GM18861 (cell line): ENCODE data around the gene CCDC97.

Experiments used
- ATAC-seq: cut with Tn5 transposase; IDR thresholded peaks from one replicate; pipeline ENCODE4 v1.9.1; 2021; ENCODE audit not compliant: unreplicated experiment

CCDC97 gene

DNA sequence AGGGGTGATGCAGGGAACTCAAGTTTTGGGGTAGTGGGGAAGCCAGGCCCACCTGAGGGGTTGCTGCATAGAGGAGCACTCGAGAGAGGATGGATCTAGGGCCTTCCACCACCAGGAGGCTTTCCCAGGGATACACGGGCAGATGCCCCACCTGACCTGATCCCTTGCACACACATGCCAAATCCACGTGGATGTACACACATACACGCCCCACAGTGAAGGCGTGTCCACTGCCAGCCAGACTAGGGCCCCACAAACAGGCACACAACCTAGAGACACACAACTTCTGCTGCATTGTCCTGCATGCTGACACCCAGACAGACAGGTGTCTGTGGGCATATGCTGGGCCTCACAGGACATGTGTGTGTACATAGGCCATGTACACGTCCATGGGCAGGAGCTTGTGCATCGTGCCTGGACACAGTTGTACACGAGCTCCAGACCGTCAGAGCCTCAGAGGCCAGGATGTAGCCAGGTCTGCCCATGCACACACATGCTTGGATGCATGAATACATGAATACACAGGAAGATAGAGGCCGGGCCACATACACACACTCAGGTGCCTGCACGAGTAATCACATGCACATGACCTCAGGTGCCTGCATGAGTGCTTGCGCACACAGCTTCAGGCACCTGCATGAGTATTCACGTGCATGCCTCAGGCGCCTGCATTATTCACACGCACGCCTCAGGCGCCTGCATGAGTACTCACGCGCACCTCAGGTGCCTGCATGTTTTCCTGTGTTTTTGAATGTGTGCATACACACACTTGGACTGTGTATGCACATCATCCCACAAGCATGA is 8.9 kb downstream of the CCDC97 start:
- ATAC-seq = no peak

DNA sequence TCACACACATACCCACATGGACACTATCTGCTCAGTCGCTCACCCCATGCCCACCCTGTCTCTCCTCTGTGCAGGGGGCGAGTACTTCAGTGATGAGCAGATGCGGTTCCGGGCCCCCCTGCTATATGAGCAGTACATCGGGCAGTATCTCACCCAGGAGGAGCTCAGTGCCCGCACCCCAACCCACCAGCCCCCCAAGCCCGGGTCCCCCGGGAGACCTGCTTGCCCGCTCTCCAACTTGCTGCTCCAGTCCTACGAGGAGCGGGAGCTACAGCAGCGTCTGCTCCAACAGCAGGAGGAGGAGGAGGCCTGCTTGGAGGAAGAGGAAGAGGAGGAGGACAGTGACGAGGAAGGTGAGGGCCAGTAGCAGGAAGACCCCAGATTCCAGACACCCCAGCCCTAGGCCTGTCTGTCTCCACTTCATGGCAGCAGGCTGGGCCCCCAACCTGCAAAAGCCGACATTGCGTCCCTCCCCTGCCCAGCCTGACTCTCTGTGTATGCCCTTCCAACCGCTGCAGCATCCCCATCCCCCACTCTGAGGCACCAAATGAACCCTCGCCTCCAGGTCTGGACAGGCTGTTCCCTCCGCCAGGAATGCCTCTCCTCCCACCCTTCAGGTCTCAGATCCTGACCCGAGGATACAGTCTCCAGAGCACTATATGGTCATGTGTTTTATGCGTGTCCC is 9.7 kb downstream of the CCDC97 start:
- ATAC-seq = no peak

DNA sequence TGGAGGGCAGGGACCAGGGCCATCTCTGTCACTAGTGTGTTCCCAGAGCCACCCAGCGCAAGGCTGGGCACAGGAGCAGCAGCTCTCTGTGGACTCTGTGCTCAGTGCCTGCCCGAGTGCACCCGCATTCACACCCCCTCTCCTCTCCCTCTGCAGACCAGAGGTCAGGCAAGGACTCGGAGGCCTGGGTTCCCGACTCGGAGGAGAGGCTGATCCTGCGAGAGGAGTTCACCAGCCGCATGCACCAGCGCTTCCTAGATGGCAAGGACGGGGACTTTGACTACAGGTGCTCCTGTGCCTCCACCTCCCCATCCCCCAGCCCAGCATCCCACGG is 10.2 kb downstream of the CCDC97 start:
- no peak for ATAC-seq

DNA sequence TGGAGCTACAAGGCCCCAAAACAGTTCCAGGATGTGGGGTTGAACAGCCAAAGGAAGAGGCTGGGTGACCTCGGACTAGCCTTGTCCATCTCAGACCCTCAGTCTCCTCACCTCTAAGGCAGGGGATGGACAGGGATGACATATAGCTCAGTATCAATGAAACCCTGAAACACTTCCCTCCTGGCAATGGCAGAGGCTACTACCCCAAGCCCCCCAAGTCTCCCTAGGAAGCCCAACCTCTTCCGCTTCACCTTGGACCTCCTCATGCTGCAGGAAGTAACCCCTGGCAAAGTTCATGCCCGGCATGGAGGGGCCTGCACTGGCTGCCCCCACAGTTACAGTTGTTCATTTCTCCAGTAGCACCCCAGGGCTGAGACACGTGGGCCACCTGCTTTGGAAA is 10.6 kb downstream of the CCDC97 start:
- no peak for ATAC-seq

DNA sequence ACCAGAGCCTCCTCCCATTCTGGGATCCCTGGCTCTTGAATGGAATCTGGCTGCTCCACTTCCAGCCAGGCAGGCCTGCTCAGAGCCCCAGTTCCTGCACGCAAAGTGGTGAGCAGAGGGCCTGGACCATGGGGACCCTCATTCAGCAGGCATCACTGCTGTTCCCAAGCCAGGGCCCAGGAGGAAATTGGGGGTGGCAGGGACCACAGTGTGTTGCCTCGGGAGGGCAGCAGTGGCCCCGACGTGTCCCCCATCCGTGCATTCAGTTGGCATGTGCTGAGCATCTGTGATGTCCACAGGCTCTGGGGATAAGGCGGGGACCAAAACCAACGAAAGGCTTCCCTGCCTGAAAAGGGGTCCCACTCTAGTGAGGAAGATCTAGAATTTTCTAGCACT is 11.2 kb downstream of the CCDC97 start:
- no peak for ATAC-seq

DNA sequence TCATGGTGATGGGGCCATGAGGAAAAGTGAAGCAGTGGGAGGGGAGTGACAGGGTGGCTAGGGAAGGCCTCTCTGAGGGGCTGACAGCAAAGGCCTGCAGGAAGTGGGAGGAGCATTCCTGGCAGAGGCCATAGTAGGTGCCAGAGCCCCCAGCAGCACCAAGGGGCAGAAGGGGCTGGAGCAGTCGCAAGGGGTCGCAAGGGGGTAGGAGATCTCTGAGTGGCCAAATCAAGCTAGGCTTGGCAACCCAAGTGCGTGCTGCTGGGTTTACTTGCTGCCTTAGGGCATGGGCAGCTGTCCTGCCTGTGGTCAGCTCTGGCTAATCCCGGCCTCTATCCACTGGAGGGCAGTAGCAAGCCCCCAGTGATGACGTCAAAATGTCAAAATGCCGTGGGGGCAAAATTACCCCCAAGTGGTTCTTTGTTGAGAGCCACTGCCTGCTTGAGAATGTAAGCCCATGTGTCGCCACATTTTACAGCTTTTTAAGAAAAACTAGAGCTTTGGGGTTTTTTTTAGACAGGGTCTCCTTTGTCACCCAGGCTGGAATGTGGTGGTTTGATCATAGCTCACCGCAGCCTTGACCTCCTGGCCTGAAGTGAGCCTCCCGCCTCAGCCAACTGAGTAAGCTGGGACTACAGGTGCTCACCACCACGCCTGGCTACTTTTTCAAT is 11.8 kb downstream of the CCDC97 start:
- ATAC-seq = no peak

DNA sequence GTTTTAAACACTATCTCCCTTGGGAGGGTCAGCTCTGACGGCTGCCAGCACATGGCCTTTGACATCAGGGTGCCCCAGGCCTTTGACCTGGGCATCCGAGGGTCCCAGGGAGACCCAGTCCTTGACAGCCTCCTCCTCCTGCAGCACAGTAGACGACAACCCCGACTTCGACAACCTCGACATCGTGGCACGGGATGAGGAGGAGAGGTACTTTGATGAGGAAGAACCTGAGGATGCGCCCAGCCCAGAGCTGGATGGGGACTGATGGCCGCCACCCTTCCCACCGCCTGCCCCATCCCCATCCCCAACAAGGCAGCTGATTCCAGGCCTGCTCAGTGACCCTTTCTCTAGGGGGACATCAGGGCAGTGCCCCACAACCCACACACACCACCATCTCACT is 12.5 kb downstream of the CCDC97 start:
- ATAC-seq = no peak

DNA sequence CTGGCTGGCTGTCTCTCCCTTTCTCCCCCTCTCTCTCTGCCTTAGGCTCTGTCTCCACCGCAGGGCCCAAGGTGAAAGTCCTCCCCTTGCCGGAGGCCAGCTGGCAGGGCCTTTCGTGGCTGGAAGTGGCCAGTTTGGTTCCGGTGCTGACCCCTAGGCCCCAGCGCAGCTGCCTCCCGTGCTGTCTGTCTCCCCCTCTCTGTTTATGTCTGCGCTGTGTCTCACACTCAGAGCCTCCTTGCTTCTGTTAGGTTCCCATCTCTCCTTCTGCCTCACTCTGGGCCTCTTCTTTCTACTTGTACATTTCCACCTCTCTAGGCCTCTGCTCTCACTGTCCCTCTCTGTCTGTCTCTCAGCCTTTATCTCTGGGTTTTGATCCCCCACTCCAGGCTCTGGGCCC is 13.1 kb downstream of the CCDC97 start:
- no peak for ATAC-seq

DNA sequence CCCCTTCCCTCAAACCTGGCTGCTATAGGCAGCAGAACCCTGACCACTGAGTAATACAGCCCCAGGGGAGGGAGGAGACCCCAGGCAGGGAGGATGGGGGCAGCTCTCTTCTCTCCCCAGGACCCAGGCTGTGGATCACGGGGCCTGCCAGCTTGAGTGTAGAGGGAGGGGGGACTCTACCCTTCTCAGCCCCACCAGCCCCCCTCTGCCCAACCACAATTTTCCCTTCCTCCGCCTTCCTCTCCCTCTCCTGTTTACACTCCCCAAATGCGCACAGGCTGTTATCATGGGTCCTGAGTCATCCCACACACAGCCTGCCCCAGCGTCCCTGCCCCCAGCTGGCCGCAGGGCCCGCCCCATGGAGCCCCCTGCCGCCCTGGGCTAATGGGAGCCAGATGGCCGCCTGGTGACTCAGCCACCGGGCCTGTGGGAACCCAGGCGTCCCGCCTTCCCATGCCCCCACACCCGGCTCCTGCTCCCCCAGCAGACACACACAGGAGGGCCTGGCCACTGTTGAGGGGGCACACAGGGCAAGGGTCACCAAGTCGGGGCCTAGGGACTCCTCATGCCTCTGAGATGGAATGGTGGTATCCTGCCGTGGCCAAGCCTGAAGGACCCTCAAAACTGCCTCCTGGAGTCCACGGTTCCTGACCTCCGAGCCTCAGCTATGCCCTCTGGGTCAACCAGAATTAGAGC is 13.6 kb downstream of the CCDC97 start:
- no peak for ATAC-seq

DNA sequence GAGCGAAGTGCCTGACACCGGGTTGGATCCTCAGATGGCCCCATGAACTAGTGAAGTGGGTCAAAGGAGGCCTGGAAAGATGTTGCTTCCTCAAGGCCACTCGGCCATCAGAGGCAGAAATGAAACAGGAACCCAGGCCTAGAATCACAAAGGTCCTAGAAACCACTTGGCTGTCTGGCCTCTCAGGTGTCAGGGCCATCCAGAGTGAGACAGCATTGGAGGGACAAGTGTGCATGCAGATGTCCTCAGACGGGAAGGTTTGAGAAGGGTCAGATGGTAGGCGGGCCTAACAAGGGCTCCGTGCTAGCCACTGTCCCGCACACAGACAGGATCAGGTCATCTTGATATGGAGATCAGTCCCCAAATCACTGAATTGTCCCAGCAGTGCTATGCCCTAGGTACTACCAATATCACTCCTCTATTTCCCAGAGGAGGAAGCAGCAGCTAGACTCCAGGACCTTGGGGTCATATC is 14.3 kb downstream of the CCDC97 start:
- no peak for ATAC-seq

DNA sequence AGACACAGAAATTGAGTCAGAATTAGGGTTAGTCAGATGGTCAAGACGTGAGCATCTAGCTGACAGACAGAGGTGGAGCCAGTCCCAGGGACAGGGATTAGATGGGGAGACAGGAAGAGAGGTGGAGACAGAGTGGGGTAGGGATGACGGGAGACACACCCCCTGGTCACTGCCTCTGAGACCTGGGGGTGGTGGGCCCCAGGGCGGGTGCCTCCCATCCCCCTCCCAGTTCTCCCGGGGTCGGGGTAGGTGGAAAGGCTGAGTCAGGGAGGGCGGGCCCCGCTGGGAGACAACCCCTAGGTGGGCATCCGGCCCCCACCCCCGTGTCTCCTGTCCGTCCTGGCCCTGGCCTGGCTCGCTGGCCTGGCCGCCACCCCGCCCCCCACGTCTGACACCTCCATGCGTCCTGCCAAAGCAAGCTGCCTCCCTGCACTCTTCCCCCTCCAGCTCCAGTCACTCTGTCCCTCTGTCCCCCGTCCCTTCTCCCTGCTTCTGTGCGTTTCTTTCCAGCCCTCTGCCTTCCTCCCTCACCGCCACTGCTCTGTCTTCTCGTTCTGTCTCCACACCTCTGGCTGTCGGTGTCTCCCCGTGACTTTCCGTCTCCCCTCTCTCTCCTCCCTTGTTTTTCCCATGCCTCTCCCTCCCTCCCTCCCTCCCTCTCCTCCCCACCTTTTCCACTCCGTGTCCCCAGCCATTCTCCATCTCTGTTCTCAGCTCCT is 15.1 kb downstream of the CCDC97 start:
- ATAC-seq = no peak

DNA sequence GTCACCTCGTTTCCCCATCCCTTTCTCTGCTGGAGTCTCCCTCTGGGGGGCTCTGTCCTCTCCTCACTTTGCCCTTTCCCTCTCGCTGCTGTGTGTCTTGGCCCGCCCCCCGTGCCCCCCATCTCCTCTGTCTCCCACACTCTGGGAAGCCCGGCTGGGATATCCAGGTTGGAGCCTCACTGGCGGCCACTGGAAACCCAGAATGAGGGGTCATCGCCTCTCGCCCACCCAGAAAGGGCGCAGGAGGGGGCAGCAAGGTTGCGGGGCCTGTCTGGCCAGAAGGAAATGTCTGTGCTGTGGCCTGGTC is 15.6 kb downstream of the CCDC97 start:
- ATAC-seq = no peak

DNA sequence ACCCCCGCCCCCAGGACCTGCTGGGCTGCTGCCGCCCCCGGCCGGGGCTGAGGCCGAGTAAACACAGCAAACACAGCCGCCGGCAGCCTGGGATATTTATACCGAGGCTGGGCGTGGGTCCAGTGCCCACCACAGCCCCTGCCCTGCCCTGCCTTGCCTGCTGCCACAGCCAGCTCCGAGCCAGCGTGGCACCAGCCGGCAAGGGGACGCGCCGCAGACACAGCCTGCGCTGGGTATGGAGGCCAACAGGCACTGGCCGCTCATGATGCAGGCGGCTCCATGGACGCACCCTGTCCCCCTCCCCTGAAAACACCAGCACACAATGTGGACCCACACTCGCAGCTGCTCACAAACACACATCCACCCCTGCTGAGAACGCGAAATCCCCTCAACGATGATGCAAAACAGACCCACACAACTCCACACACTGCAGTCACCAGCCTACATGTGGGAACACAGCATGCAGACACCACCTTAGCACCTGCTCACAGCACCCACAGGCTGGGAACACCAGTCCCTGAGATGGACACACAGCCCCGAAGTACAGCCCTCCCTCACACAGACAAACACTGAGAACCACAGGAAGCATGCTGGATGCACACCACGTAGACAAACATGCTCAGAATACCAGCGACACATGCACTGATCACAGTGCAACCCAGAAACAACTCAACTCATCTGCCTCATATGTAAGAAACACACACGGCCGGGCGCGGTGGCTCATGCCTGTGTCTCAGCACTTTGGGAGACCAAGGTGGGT is 16.2 kb downstream of the CCDC97 start:
- no peak for ATAC-seq

DNA sequence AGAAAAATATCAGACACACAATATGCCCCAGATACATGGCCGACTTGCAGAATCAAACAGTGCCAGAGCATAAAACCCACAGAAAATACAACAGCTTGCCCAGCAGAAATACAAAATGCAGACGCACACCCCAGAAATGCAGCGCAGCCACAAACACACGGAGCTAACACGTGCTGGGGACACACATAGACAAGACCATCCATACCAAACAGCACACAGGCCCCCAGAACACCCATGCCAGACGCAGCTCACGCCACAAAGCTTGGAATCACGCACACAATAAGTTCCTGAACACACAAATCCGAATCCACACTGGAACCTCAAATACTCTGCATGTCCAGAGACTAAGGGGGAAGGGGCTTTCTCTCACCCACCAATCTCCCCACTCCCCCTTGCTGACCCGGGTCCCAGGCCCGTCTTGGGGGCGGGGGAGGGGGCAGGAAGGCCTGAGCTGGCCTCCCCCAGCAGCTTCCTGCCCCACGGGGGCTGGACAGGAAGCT is 17.2 kb downstream of the CCDC97 start:
- ATAC-seq = no peak

DNA sequence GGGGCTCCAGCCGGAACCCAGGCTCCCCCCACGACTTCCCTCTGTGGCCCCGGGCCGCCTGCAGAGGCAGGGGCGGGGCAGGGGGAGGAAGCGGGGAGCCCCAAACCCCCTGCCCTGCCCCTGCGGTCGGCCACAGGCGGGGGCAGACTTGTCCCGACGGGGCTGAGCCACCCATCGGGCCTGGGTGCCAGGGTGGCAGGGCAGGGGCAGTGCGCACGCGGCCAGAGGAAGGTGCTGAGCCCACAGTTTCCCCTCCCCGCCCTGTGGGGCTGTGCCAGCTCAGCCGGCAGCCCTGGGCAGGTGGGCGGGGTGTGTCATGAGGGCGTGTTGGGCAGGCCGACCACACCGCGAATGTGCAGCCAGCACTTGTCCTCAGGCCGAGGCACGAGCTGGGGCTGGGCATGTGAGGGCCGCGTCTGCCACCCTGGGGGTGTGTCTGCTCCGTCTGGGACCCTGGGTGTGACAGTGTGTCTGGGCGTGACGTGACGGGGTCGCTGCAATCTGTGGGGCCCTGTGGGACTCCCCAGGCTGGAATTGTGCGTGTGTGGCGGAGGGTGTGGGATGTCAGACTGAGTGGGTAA is 17.7 kb downstream of the CCDC97 start:
- peak; percentile 39 for ATAC-seq

DNA sequence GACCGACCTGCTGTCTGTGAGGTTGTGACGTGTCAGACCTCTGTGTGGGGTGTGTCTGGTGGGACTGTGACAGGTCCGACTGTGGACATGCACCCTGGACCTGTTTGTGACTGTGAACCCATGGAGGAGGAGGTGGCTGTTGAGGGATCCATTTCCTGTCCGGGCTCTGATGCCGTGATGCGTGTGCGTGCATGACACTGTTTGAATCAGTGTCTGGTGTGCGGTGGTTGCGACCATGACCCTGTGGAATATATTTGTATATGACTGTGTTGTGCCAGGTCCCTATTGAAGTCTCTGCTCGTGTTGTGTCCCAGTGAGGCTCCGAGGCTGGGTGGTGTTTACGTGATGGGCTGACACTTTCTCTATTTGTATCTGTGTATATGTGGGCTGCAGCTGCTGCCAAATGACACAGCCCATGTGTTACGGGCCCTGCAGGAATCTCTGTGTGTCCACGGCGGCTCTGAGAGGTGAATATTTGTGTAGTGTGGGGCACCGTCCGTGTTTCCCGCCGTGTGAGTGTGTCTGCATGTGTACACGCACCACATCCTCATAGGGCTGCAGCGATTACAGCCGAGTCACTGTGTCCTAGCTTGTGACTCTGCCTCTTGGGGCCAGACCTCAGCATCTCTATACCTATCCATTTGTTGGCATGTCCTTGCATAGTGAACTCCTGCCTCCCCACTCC is 18.3 kb downstream of the CCDC97 start:
- no peak for ATAC-seq

DNA sequence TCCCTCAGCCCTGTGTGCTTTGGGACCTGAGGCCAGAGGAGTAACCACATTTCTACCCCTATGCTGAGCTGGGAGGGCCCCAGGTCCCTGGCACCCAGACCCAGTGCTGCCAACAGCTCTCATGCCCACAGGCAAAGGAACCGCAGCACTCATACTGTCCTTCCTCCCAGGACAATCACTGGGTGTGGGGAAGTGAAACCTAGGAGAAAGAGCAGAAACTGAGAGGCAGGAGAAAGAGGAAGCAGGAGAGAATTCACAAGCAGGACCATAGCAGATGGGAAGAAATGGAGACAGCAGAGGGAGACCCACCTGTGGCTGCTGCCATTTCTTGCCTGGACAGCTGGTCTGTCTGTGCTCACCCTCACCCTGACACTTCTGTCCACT is 18.9 kb downstream of the CCDC97 start:
- ATAC-seq = no peak

DNA sequence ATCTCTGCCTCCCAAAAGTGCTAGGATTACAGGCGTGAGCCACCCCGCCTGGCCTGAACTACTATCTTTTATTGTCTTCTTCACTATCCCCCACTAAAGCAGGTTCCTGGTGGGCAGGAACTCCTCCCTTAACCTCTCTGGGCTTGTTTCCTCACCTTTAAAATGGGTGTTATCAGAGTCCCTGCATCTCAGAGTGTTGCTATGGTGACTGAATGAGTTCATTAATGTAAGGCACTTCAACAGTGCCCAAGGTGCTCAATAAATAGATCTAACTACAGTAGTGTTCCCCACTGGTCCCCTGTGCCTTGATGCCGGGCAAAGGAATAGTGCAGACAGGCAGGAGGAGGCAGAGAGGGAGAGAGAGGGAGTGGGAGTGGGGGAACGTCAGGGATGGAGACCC is 20.5 kb downstream of the CCDC97 start:
- no peak for ATAC-seq

DNA sequence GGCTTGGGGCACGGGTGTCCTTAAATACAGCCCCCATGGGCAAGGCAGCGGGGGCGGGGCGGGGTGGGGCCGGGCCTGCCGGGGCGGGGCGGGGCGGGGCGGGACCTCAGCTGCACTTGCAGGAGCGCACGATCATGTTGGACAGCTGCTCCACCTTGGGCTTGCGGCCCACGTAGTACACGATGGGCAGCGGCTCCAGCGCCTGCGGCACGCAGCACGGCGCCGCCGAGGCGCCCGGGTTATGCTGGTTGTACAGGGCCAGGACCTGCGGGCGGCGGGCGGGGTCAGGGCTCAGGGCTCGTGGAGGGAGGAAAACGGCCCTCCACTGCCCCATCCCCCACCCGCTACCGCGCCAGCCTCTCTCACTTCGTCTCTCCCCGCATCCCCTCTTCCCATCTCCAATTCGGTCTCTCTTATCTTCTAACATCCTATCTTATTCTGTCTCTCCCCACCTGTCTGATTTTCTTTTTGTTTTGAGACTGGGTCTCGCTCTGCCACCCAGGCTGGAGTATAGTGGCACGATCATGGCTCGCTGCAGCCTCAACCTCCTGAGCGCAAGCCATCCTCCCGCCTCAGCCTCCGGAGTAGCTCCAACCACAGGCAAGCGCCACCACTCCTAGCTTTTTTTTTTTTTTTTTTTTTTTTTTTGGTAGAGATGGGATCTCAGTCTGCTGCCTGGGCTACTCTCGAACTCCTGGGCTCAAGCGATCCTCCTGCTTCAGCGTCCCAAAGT is 21.1 kb downstream of the CCDC97 start:
- ATAC-seq = no peak
